Parathyroid adenoma (tissue), 2 donors: Measurements from ENCODE around the gene STOM.

ENCODE experiments used
- H2AFZ ChIP-seq: fragments of 300-600 bp; sonication (generic); one replicate; pipeline ENCODE4 v1.7.0; 2017; ENCODE audit warnings: antibody characterized with exemption, mild to moderate bottlenecking
- H3K27ac ChIP-seq: fragments of 300-600 bp; sonication (generic); one replicate; pipeline ENCODE4 v1.7.0; 2017
- H3K27me3 ChIP-seq: fragments of 300-600 bp; sonication (generic); one replicate; pipeline ENCODE4 v1.7.0; 2017; ENCODE audit warnings: low read length; ENCODE audit not compliant: control insufficient read depth, insufficient read depth
- H3K36me3 ChIP-seq: fragments of 300-600 bp; sonication (generic); one replicate; pipeline ENCODE4 v1.7.0; 2017; ENCODE audit warnings: low read length; ENCODE audit not compliant: control insufficient read depth, insufficient read depth
- H3K4me1 ChIP-seq: fragments of 300-600 bp; sonication (generic); one replicate; pipeline ENCODE4 v1.7.0; 2017; ENCODE audit warnings: control low read depth
- H3K4me2 ChIP-seq: fragments of 300-600 bp; sonication (generic); one replicate; pipeline ENCODE4 v1.7.0; 2017; ENCODE audit warnings: low read length
- H3K4me3 ChIP-seq: fragments of 300-600 bp; sonication (generic); one replicate; pipeline ENCODE4 v1.7.0; 2017; ENCODE audit warnings: low read depth, low read length
- H3K79me2 ChIP-seq: fragments of 300-600 bp; sonication (generic); one replicate; pipeline ENCODE4 v1.7.0; 2017; ENCODE audit warnings: control low read depth
- H3K9ac ChIP-seq: fragments of 300-600 bp; sonication (generic); one replicate; pipeline ENCODE4 v1.7.0; 2017; ENCODE audit warnings: mild to moderate bottlenecking
- H3K9me3 ChIP-seq: fragments of 300-600 bp; sonication (generic); one replicate; pipeline ENCODE4 v1.7.0; 2017; ENCODE audit warnings: low read length; ENCODE audit not compliant: control insufficient read depth
- CTCF ChIP-seq: fragments of 300-600 bp; sonication (generic); IDR thresholded peaks from one replicate; pipeline ENCODE4 v1.7.0; 2017; ENCODE audit warnings: antibody characterized with exemption, mild to moderate bottlenecking
- donor health status: primary hyperparathyroidism.

Gene STOM

GRCh38 chr9:121394292-121394691 lies 24.2 kb upstream of the STOM start:
- no peak overlapping the region for H3K4me3 ChIP-seq
- no peak for TF ChIP-seq CTCF
- no peak overlapping the region for H3K4me2 ChIP-seq
- no peaks in the 10 kb centered on the region for H3K4me1 ChIP-seq
- H3K27ac ChIP-seq, result no peak overlapping the region
- H3K36me3 ChIP-seq, result no peaks in the 10 kb centered on the region
- no peaks in the 10 kb centered on the region for H3K79me2 ChIP-seq
- H3K9ac ChIP-seq, result no peak overlapping the region
- no peaks in the 10 kb centered on the region for H3K9me3 ChIP-seq
- no peak overlapping the region for H2AFZ ChIP-seq
- H3K27me3 ChIP-seq, result no peaks in the 10 kb centered on the region

- no peaks in the 10 kb centered on the region for H3K79me2 ChIP-seq
- no peak overlapping the region for H3K4me2 ChIP-seq
- no peaks in the 10 kb centered on the region for H3K27me3 ChIP-seq
- H3K4me1 ChIP-seq, result no peaks in the 10 kb centered on the region
- no peak overlapping the region for H3K4me3 ChIP-seq
- no peak overlapping the region for H2AFZ ChIP-seq
- no peak for TF ChIP-seq CTCF
- no peak overlapping the region for H3K9ac ChIP-seq
- no peak overlapping the region for H3K27ac ChIP-seq
- H3K9me3 ChIP-seq, result no peaks in the 10 kb centered on the region
- H3K36me3 ChIP-seq, result no peaks in the 10 kb centered on the region
These were observed 23.3 kb upstream of the STOM start for GRCh38 chr9:121393318-121393717.

GRCh38 chr9:121390372-121390771 lies 20.3 kb upstream of the STOM start:
- H3K27ac ChIP-seq, result no peak overlapping the region
- TF ChIP-seq CTCF, result no peak

DNA sequence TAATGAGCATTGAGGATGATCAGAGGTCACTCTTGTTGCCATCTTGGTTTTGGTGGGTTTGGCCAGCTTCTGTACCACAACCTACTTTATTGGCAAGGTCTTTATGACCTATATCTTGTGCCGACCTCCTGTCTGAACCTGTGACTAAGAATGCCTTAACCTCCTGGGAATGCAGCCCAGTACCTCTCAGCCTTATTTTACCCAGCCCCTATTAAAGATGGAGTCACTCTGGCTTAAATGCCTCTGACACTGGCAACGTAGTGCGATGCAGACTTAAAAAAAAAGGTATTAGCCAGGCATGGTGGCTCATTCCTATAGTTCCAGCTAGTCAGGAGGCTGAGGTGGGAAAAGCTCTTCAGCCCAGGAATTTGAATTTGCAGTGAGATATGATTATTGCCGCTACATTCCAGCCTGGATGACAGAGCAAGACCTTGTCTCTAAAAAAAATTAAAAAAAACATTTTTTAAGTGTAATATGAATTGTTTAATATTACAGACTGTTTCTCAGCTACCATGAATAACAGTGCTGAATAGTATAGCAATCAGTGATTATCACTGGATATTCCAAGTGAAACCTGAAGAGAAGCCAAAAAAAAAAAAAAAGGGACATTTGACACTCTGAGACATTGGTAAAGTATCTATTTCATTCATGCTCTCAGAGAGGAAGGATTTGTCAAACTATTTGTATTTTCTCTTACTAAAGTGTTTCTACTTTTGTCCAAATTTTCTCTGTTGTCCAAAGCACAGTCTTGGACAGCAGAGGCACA lies 18.3 kb upstream of the STOM start:
- H2AFZ ChIP-seq, result no peak overlapping the region
- no peaks in the 10 kb centered on the region for H3K27me3 ChIP-seq
- no peak overlapping the region for H3K27ac ChIP-seq
- H3K79me2 ChIP-seq, result no peaks in the 10 kb centered on the region
- no peak overlapping the region for H3K4me2 ChIP-seq
- H3K4me1 ChIP-seq, result no peaks in the 10 kb centered on the region
- H3K9ac ChIP-seq, result no peak overlapping the region
- H3K4me3 ChIP-seq, result no peak overlapping the region
- TF ChIP-seq CTCF, result no peak
- no peaks in the 10 kb centered on the region for H3K36me3 ChIP-seq
- H3K9me3 ChIP-seq, result no peaks in the 10 kb centered on the region

More at GRCh38 chr9:121390372-121390771, 20.3 kb upstream of the STOM start:
- Histone ChIP-seq H3K36me3 (no peaks in the 10 kb centered on the region), H3K4me2 (no peak overlapping the region), H3K27me3 (no peaks in the 10 kb centered on the region), H2AFZ (no peak overlapping the region), H3K4me3 (no peak overlapping the region), H3K9ac (no peak overlapping the region), H3K9me3 (no peaks in the 10 kb centered on the region), H3K79me2 (no peaks in the 10 kb centered on the region), H3K4me1 (no peaks in the 10 kb centered on the region)
